H1 (cell line): ENCODE measurements around the gene ZMYND10. TPM values are rescaled to one million over a fixed set of nuclear protein-coding genes. Genes with fewer than 3 reads are reported as not detected.

Experiments
- CBX8 ChIP-seq: fragments of 300-800, 300-1000 bp; sonication (generic); IDR thresholded peaks from 2 replicates; pipeline ENCODE4 v1.7.1; 2016; ENCODE audit warnings: low read depth, low read length, borderline replicate concordance
- polyA plus RNA-seq, 7 experiments: library from polyadenylated mRNA; depleted of rRNA in 3 of 7; stranded (reverse) in 5 of 7; unstranded in 2 of 7; fragments of >200 nt in 5 of 7; fragments of 200-250 nt in 2 of 7; gene quantifications; 1 replicate in 5 of 7; 2 replicates in 1 of 7; 4 replicates in 1 of 7; pipeline versions ENCODE4 v1.2.1 to v1.2.3, GENCODE V29; 2011 to 2013; ENCODE audit warnings: missing spikeins in 2 of 7, mixed read lengths in 2 of 7
- total RNA-seq: library from RNA; stranded (reverse); fragmentation: NEBNext Ultra II Directional; extraction: Animal tissue kit (Norgen Biotek cat#: 25700); gene quantifications from 2 replicates; pipeline ENCODE4 v1.2.1, GENCODE V29; 2021
- TF ChIP-seq, protein P1 (sequence below), 3 experiments: IDR thresholded peaks; 1 replicate in 2 of 3; 2 replicates in 1 of 3; pipeline versions ENCODE4 v1.5.1 to v1.6.1; 2011; ENCODE audit warnings: low read length in 3 of 3, mild to moderate bottlenecking in 3 of 3, inconsistent platforms in 2 of 3, low read depth in 1 of 3, moderate library complexity in 1 of 3; ENCODE audit not compliant: insufficient read depth in 1 of 3; ENCODE audit errors: control extremely low read depth in 1 of 3
- TF ChIP-seq, protein P2 (sequence below): IDR thresholded peaks from 2 replicates; pipeline ENCODE4 v1.6.1; 2011; ENCODE audit warnings: low read length, improper control_type of control experiment

Gene ZMYND10
- total and polyA plus RNA-seq, 2 of the 8 experiments (the other 6 are each of a cell fraction or from before 2014, with no cell fraction given): 0.56 to 0.79 TPM

GRCh38 chr3:50375258-50375931 lies 29.9 kb upstream of the ZMYND10 start (continued):
- TF ChIP-seq, protein P1, sequence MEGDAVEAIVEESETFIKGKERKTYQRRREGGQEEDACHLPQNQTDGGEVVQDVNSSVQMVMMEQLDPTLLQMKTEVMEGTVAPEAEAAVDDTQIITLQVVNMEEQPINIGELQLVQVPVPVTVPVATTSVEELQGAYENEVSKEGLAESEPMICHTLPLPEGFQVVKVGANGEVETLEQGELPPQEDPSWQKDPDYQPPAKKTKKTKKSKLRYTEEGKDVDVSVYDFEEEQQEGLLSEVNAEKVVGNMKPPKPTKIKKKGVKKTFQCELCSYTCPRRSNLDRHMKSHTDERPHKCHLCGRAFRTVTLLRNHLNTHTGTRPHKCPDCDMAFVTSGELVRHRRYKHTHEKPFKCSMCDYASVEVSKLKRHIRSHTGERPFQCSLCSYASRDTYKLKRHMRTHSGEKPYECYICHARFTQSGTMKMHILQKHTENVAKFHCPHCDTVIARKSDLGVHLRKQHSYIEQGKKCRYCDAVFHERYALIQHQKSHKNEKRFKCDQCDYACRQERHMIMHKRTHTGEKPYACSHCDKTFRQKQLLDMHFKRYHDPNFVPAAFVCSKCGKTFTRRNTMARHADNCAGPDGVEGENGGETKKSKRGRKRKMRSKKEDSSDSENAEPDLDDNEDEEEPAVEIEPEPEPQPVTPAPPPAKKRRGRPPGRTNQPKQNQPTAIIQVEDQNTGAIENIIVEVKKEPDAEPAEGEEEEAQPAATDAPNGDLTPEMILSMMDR (IDR thresholded peaks at IDR 0.05; ENCODE audit: control extremely low read depth in 1 of 3, insufficient read depth in 1 of 3, low read depth in 1 of 3, low read length in 3 of 3): peak in 2 of 3 experiments; percentile 55 to 60; a peak in 3 of 4 replicates
- TF ChIP-seq CBX8: no peak
- TF ChIP-seq, protein P2, sequence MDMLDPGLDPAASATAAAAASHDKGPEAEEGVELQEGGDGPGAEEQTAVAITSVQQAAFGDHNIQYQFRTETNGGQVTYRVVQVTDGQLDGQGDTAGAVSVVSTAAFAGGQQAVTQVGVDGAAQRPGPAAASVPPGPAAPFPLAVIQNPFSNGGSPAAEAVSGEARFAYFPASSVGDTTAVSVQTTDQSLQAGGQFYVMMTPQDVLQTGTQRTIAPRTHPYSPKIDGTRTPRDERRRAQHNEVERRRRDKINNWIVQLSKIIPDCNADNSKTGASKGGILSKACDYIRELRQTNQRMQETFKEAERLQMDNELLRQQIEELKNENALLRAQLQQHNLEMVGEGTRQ: no peak
